ENCODE results near the gene CFAP65. TPM values are rescaled to one million over a fixed set of nuclear protein-coding genes. Genes with fewer than 3 reads are reported as not detected.
A peak's percentile ranks its signal among the peaks of the same experiment; 100 is the strongest.

CFAP65 gene
- total and polyA plus RNA-seq, 2 of the 13 experiments (the other 11 are each of a cell fraction or from before 2014, with no cell fraction given): 0.05 TPM; not detected in 1

DNA sequence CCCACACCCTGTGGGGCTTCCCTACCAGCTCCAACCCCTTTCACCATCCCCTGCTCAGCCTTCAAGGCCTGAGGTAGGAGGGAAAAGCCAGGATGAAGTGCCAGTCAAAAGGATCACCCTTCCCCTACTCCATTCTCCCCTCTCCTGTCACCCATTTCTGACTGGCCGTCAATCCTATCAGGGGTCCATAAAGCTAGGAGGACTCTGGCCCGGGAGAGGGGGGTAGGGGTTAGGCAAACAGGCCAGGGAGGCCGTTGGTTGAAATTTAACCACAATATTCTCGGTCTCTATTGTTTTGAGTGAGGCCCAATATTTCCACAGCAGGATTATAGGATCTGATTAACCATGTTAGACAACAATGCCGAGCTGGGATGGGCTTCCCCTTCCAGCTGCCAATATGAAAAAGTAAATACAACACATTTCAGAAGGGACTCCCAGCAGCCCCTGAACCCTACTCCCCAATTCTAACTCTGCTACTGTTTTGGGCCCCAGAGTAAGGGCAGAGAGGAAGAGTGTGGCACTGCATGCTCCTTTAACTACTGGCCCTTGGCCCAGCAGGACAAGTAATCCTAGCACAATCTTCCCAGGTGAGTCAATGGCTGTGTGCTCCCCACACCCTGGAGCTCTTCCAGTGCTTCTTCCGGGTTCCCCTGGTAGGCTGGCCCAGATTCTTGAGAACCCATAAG, 30.0 kb upstream of the CFAP65 start (continued):
- TF ChIP-seq NFE2 (CRISPR knock-in tag; IDR thresholded peaks at IDR 0.05): no peak
- peak; percentile 85; the same call in 1 of the 2 replicates for TF ChIP-seq AHDC1 (CRISPR knock-in tag; IDR thresholded peaks at IDR 0.05; ENCODE audit: borderline replicate concordance)
- peak; percentile 95 for TF ChIP-seq CBFB (CRISPR knock-in tag; IDR thresholded peaks at IDR 0.05)
- TF ChIP-seq ZNF441 (CRISPR knock-in tag; IDR thresholded peaks at IDR 0.05; ENCODE audit: borderline replicate concordance): no peak
- no peak for TF ChIP-seq ZZZ3 (CRISPR knock-in tag; IDR thresholded peaks at IDR 0.05; ENCODE audit: borderline replicate concordance)
- TF ChIP-seq NONO (IDR thresholded peaks at IDR 0.05): no peak
- peak; percentile 75; the same call in 1 of the 2 replicates for TF ChIP-seq NONO (CRISPR knock-in tag; conservative IDR thresholded peaks at IDR 0.05)
- no peak for TF ChIP-seq MED13 (CRISPR knock-in tag; IDR thresholded peaks at IDR 0.05)
- no peak for TF ChIP-seq WIZ (CRISPR knock-in tag; IDR thresholded peaks at IDR 0.05)
- TF ChIP-seq ZNF572 (CRISPR knock-in tag; IDR thresholded peaks at IDR 0.05): no peak
- peak; percentile 54; the same call in 1 of the 2 replicates for TF ChIP-seq ONECUT2 (CRISPR knock-in tag; IDR thresholded peaks at IDR 0.05)
- no peak for TF ChIP-seq ZNF792 (CRISPR knock-in tag; IDR thresholded peaks at IDR 0.05)
- TF ChIP-seq SOX13 (IDR thresholded peaks at IDR 0.05): peak; percentile 100
- peak in 1 of 2 experiments; percentile 100; a peak in 2 of 4 replicates for TF ChIP-seq SOX13 (CRISPR knock-in tag; conservative IDR thresholded peaks at IDR 0.05 in 1 of 2, IDR thresholded peaks at IDR 0.05 in 1 of 2)
- peak; percentile 60; the same call in 1 of the 2 replicates for TF ChIP-seq HOMEZ (CRISPR knock-in tag; IDR thresholded peaks at IDR 0.05; ENCODE audit: low read depth)
- no peak for TF ChIP-seq MLX (CRISPR knock-in tag; IDR thresholded peaks at IDR 0.05)
- TF ChIP-seq, protein P1, sequence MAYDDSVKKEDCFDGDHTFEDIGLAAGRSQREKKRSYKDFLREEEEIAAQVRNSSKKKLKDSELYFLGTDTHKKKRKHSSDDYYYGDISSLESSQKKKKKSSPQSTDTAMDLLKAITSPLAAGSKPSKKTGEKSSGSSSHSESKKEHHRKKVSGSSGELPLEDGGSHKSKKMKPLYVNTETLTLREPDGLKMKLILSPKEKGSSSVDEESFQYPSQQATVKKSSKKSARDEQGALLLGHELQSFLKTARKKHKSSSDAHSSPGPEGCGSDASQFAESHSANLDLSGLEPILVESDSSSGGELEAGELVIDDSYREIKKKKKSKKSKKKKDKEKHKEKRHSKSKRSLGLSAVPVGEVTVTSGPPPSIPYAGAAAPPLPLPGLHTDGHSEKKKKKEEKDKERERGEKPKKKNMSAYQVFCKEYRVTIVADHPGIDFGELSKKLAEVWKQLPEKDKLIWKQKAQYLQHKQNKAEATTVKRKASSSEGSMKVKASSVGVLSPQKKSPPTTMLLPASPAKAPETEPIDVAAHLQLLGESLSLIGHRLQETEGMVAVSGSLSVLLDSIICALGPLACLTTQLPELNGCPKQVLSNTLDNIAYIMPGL (CRISPR knock-in tag; IDR thresholded peaks at IDR 0.05; ENCODE audit: borderline replicate concordance in 1 of 2, low read depth in 1 of 2): 0 out of 4 replicates have a peak, but pooled peaks have one; percentile 24 to 33
- no peak for TF ChIP-seq ZNF3 (CRISPR knock-in tag; IDR thresholded peaks at IDR 0.05)
- TF ChIP-seq NR2F2 (IDR thresholded peaks at IDR 0.05; ENCODE audit: borderline replicate concordance, low read depth): peak; percentile 88
- TF ChIP-seq ZNF549 (CRISPR knock-in tag; IDR thresholded peaks at IDR 0.05): no peak
- no peak for TF ChIP-seq ZNF879 (CRISPR knock-in tag; IDR thresholded peaks at IDR 0.05)
- TF ChIP-seq NFKBIZ (CRISPR knock-in tag; IDR thresholded peaks at IDR 0.05): no peak

Data from HepG2 (cell line).